ENCODE results near the gene GCA.

GCA gene

DNA sequence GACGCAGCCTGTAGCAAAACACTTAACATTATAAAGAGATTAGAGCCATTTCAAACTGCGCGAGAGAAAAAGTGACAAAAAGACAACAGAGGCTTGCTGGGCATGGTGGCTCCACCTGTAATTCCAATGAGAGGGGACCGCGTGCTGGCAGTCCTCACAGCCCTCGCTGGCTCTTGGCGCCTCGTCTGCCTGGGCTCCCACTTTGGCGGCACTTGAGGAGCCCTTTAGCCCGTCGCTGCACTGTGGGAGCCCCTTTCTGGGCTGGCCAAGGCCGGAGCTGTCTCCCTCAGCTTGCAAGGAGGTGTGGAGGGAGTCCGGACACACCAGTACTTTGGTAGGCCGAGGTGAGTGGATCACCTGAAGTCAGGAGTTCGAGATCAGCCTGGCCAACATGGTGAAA lies 16.1 kb upstream of the GCA start:
- DNase-seq (ENCODE audit: low read depth in 4 of 4, low spot score in 1 of 4): no peak

DNA sequence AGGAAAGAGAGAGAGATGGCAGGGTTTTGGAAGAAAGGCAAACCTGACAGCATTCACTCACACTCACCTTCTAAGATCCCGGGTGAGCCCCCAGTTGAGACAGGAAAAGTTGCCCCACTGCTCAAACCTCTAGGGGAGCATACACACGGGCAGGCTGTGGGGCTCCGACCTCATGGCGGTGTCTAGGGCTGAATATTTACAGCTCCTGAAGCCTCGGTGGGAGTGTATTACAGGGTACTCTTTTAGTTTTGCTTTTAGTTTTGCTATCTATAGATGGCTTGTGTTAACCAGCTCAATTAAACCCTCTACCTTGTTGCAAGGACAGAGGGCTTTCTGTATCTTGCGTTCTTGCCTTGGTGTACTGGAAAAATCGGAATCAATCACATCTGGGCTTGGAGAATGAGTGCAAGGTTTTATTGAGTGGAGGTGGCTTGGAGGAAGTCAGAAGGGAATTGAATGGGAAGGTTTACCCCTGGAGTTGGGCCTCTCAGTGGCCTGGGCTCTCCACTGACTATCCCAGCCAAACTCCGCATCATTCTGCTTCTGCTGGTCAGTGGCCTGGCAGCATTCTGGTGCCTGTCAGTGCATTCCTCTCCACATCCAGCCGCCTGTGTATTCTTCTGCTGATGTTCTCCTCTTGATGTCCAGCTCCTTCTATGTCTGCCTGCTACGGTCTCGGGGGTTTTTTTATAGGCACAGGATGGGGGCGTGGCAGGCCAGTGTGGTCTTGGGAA lies 15.3 kb upstream of the GCA start:
- DNase-seq (ENCODE audit: low read depth in 4 of 4, low spot score in 1 of 4): no peak

DNA sequence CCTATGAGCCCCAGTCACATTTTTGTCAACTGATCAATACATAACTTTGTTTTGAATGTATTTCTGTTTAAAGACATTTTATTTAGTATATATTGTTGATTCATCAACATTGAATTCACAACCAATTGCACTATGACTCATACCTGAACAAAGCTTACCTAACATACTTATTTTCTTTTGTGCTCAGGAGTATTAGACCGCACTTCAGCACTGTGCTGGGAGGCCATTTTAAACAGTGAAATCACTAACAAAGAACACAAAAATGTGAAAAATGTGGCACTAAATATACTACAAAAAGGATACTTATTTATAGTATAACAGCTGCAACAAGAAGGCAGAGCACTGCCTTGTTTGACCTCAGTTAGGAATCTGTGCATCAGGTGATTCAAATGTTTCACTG lies 13.1 kb upstream of the GCA start:
- DNase-seq (ENCODE audit: low read depth in 4 of 4, low spot score in 1 of 4): no peak

DNA sequence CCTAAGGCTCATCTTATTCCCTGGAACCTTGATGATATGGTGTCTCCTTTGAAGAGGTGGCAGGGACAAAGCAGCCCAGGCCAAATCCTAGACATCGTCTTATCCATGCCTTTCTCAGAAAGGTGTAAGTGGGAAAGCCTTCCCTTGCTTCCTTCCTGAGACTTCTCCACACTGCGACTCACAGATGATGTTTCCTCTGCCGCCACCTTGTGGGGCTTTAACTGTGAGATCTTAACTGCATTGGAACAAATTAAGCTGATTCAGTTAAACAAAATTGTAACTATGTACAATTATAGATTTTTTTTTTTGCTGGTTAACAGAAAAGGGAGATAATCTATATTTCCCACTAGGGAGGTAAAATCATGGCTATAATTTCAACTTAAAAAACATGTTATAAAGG lies 10.0 kb upstream of the GCA start:
- no peak for DNase-seq (ENCODE audit: low read depth in 4 of 4, low spot score in 1 of 4)

DNA sequence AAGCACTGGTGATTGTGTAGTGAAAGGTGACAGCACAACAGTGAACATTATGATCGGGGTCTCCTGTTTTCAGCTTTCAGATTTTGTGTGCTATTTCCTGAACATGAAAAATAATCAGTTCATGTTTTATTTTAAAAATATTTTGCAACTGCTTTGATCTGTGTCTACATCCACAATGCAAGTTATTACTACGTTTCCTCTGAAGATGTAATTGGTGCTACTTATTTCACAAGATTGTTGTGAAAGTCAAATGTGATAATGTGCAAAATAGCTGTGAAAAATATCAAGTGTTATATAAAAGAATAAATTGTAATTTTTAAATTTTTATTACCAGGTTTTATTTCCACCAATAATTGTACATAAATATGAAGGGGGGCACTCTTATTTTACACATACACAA lies 6.1 kb upstream of the GCA start:
- no peak for DNase-seq (ENCODE audit: low read depth in 4 of 4, low spot score in 1 of 4)

DNA sequence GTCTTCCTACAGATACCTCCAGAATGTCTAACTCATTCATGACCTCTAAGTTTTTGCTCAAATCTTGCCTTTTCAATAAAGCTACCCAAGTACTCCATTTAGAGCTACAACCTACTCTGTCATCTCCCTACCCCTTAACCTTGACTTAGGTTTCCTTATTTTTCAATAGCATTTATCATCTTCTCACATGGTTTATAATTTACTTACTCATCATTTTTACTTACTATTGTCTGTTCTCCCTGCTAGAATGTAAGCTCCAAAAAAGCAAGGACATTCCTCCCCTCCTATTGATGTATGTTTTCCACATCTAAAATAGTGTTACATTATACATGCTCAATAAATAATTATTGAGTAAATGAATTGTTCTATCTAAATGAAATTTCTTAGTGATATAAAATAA lies 3.1 kb upstream of the GCA start:
- no peak for DNase-seq (ENCODE audit: low read depth in 4 of 4, low spot score in 1 of 4)

DNA sequence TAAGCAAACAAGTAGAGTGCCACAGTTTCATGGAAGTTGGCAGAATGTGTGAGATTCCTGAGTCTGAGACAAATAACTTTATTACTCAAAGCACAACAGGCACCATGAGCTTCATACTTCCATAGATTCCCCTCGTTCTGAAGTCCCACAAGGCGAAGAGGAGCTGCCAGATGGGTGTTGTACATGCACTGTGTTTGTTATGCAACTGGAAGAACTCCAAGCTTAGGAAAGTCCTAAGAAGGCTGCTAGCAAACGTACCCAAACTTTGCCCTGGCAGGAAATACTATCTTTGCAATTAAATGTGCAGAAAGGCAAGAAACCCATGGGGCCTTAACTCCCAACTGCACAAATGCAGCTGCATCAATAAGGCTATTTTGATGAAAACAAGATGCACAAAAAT lies 1.6 kb upstream of the GCA start:
- no peak for DNase-seq (ENCODE audit: low read depth in 4 of 4, low spot score in 1 of 4)

DNA sequence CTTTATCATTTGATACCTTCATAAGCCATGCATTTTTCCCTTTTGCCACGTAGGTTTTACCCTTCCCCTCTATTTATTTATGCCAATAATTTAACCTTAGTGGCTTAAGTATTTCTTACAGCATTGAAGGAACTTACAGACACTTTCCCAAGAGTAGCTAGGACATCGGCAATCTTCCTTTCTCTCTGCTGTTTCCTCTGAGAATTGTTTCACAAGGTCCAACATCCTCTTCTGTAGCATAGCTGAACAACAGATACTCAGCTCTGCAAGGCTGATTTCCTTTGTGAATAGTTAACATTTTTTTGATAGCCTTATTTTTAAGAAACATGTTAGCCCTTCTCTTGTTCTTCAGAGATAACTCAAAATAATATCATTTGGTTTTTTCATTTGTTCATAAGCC lies 1.1 kb upstream of the GCA start:
- DNase-seq (ENCODE audit: low read depth in 4 of 4, low spot score in 1 of 4): no peak

DNA sequence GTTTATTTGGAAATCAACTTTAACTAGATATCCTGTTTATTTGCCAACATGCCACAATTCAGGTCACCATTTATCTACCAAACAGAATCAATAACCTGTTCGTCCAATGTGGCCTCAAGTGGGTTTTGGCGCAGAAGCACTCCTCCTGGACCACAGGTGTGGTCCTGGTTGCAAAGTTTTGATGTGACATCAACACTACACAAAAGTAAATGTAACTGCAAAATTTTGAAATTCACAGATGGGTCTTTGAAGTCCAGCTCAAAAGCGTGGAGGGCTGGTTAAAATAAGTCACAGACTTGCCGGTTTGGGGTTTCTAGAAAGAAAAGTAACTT lies 474 bp upstream of the GCA start:
- no peak for DNase-seq (ENCODE audit: low read depth in 4 of 4, low spot score in 1 of 4)

DNA sequence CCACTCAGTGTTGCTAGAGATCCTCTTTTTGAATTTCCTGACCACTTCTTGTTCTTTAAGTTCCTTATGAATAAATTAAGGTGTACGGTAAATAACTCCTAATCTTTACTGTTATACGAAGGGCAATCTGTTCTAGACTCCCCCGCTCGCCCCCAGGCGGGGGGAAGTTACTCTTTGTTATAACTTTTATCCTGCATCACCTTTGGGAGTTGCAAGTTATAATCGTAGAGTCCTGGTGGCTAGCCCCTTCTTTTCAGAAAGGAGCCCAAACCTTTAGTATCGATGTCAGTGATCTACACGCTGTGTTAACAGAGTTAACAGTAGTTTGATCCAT lies 652 bp downstream of the GCA start:
- no peak for DNase-seq (ENCODE audit: low read depth in 4 of 4, low spot score in 1 of 4)

DNA sequence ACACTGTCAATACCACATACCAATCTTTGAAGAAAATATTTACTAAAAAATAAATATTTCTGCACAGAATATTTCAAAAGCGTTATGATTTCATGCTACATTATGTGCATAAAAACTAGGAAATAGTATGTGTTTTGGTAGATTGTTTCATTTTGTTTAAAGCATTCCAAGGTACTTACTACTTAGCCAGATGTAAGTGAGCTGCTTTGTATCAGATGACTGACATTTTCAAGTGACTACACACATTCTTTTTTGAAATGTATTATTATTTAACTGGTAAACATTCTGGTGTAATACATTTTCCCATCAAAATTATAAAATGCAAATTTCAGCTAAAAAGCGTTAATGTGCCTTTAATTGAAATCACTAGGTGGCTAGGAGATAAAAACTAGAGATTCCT lies 21.5 kb downstream of the GCA start:
- no peak for DNase-seq (ENCODE audit: low read depth in 4 of 4, low spot score in 1 of 4)

DNA sequence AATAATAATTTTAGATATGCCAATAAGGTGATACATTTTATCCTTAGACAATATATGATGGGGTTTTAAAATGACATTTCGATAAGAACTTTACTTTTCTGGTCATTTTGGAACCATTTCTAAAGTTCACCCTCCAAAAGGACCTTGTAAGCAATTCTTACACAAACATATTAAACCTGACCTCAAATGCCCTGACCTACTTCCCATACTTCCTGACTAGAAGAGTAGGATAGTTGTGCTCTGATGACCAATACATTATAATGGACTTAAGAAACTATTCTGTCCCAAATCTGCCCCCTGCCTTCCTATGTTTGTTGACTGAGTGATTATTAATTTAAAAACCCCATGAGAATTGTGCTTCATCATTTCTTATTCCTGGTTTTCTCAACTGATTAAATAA lies 24.6 kb downstream of the GCA start:
- DNase-seq (ENCODE audit: low read depth in 4 of 4, low spot score in 1 of 4): no peak

DNA sequence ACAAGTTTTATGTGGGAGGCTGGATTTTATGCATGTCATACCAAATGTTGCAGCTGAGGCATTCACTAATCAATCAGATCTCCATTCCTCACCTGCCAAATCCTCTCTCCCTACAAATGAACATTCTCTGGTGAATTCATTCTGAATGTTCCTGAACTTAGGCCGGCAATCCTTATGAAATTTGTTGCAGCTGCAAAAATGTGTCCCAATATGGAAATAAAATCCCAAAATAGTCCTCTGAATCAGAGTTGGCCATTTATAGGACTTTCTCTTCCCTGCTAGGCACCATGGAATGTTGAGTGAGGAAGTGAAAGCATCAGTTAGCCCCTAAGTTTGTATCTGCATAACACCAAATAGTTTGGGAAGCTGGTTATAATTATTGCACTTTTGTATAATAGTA lies 25.6 kb downstream of the GCA start:
- DNase-seq (ENCODE audit: low read depth in 4 of 4, low spot score in 1 of 4): no peak

DNA sequence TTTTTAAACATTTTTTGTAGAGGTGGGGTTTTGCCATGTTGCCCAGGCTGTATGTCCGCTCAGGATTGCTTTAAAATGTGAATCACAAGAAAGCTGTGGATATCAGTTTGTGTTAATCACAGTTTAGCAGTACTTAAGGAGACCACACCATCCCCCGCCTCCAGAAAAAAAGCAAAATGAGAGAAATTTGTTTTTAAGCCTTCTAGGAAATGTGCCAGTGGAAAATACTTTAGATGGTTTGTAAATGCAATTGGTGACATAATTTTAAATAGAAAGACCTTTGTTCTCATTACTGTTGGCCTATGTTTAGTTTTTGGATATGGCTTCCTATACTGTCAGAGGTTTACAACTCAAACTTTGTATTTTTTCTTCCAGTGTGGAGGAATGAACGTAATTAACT lies 27.0 kb downstream of the GCA start:
- no peak for DNase-seq (ENCODE audit: low read depth in 4 of 4, low spot score in 1 of 4)

DNA sequence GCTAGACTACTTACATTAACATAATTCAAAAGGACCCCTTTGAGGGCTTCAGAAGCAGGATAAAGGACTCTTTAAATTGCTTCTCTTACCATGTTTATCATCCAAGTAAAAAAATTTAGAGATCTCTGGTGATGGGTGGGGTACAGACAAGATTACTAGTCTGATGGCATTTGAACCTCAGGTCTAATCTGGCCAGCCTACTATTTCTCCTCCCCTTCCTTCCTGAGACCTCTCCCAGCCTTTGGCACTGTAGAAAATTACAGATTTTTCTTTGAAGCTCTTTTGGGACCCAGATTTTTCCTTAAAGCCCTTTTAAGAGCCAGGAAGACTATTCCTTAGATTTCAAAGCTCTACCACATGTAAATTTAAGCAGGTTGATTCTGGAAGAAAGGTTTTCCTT lies 28.9 kb downstream of the GCA start:
- no peak for DNase-seq (ENCODE audit: low read depth in 4 of 4, low spot score in 1 of 4)

DNA sequence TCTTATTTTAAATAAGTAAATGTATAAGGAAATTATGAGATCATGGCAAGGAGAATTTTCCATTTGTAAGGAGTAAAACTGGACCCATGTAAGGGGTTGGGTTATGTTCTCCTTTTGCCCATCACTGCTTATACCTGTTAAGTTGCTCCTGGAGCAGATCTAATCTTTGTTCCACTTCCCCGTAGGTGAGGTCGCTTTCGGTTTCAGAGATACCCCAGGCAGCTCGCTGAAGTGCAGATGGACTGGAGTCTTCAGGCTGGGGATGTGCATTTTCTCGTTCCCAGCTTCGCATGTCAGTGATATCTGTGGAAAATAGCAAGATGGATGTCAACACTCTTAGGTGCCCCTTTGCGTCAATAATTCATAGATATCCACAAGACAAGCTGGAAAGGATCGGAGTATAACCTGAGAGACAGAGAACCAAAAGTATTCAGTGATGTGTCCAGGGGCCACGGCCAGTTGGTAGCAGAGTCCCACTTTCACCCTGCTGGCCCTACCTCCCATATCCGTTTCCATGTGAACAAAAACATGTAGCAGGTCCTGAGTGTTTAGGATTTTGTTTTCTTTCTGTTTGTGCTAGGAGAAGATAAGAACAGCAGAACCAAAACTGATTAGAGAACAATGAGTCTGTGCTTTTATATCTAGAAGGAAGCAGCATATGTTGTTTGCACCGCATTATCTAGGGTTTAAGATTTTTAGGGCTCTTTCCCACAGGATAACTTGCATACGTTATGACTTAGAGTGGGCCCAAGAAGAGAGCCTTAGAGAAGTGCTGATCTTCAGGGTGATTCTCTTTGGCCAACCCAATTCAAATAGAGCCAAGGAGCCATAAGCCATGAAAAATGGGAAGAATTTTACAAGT lies 36.0 kb downstream of the GCA start:
- DNase-seq (ENCODE audit: low read depth in 4 of 4, low spot score in 1 of 4): no peak

DNA sequence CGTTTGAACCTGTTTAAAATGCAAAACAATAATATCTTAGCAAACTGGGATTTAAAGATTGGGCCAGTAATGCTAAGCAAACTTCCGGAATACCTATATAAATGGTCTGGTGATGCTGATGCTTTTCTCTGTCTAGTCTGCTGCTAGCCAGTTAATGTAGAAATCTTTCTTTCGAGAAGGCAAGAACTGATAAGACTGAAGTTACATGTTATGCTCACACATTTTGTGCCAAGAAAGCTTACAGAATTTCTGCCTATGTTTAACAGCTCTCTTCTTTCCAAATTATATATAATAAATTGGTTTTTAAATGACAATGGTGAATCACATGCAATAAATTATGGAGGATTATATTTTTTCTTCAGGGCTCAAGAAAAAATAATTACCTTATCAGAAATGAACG lies 37.9 kb downstream of the GCA start:
- no peak for DNase-seq (ENCODE audit: low read depth in 4 of 4, low spot score in 1 of 4)

DNA sequence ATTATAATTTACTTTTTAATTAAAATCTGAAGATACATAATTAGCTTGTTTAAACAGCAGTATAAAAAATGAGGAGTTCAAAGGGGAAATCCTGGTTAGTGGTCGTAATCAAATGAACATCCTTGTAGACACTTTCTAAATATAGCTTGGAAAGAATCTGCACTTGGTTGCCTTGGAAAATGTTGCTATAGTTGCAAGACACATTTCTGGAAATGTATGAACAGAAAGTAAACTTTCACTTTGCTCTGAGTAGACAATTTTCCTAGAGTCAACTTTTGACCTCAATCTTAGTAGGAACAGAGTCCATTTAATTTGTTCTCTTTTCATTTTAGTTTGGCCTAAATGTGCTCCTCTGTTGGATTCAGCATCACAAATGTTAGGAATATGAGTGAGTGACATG lies 38.3 kb downstream of the GCA start:
- no peak for DNase-seq (ENCODE audit: low read depth in 4 of 4, low spot score in 1 of 4)

DNA sequence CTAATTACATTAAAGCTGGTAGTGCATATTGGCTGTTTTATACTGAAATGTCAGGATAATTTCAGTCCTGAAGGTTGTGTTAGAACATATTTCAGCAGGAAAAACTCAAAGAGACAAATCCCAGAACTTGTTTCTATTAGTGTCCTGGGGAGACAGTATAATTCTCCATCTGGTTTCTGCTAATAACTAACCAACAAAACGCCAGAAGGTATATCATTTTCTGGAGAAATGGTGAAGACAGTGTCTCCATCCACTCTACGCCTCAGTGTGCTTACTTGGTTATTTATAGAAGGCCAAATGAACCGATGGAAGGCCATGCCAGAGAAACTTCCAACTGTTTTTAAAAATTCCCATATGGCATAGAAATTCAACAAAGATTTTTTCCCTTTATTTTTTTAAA lies 41.6 kb downstream of the GCA start:
- no peak for DNase-seq (ENCODE audit: low read depth in 4 of 4, low spot score in 1 of 4)

DNA sequence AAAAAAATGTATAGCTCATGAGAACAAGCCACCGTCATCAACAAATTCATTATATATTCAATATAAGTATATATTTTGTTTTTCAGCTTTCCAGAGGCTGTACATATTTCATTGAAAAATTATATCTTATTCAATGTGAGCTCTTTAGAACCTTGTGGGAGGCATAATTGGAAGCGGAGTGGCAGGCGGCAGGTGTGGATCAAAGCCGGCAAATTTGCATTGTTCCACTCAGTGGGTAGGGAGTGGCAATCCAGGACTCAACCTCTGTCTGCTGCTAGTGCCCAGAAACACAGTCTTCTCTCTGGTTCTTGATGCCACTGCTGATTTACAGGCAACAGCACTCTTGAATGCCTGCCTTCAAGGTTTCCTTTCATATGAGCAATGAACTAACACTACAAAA lies 46.9 kb downstream of the GCA start:
- no peak for DNase-seq (ENCODE audit: low read depth in 4 of 4, low spot score in 1 of 4)

DNA sequence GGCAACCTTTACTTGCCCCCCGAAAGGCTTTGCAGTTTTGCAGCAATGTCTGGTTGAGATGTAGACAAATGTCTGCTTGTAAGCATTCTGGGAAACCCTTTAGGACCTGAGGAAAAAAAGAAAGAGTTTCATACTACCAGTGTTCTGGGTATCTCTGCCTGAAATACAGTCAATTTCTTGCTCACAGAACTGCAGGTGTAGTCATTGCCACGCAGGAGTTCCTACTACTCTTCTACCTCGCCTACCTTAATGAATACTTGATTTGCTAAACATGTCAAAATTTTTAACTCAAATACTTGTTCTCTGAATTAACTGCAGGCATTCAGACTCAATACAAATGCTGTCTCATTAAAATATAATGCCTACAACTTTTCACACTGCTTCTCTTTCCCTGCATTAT lies 56.4 kb downstream of the GCA start:
- no peak for DNase-seq (ENCODE audit: low read depth in 4 of 4, low spot score in 1 of 4)

DNA sequence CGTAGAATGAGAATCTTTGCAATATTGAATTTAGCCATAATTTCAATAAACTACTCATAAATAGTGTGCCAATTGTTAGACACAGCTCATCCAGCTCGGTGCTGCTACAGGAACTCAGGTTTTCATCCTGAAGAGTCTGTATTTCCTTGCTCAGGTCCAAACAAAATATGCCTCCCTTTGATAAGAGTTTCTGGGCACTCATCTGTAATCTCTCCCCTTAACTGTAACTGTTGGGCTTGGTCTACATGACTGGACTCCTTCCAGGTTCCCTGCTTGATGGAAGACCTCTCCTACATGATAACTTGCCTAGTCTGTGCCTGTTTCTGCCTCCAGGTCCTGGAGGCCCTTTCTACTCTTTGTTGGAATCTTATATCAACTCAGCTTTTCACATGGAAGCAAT lies 57.9 kb downstream of the GCA start:
- no peak for DNase-seq (ENCODE audit: low read depth in 4 of 4, low spot score in 1 of 4)

DNA sequence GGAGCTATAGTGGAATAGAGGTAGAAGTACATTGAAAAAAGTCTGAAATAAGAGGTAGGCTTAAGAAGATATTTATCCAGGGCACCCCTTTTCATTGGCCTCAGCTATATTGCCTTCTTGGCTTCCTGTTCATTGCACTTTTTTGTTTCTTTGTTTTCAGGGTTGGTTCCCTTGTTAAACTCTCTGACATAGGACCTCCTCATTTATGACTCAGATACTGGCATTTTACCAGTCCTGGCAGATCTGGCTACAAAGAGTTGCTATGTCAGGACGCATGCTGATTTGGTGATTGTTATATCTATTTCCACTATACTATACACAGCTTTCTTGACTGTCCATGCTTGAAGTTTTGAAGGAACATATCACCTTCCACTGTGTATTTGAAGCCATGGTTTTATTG lies 60.0 kb downstream of the GCA start:
- no peak for DNase-seq (ENCODE audit: low read depth in 4 of 4, low spot score in 1 of 4)

Measured in stimulated activated CD4-positive, alpha-beta T cell treated with anti-CD3 and anti-CD28 coated beads, Interleukin-1b, Interleukin-23, amount 100 ng/mL, for 24 hours (primary cell).